Raji (cell line): ENCODE data around the gene PRR20G.

Experiments used
- POLR2A ChIP-seq: IDR thresholded peaks from 2 replicates; pipeline ENCODE4 v1.6.1; 2011; ENCODE audit warnings: low read depth, low read length, control low read depth; ENCODE audit not compliant: insufficient read depth

The PRR20G gene

GRCh38 chr3:127306361-127307111 is 18.7 kb upstream of the PRR20G start:
- no peak for TF ChIP-seq POLR2A

- no peak for TF ChIP-seq POLR2A
Observed at GRCh38 chr3:127305499-127306060, 17.7 kb upstream of the PRR20G start.

GRCh38 chr3:127304121-127304744 is 16.4 kb upstream of the PRR20G start:
- no peak for TF ChIP-seq POLR2A

DNA sequence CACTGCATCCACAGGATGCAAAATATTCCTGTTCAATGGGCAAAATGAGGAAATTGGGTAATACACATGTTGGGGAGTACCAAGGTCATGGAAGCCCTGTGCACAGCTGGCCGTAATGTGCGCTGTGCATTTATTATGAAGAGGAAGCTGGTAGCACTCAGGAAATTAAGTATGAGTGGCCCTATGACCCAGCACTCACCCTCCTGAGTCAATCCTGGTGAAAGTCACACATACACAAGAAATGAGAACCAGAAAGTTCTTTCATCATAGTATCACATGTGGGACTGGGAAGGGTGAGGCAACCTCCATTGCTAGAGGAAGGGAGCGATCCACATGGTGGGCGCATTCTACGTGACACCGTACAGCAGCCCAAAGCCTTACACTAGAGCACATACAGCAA is 11.4 kb upstream of the PRR20G start:
- TF ChIP-seq POLR2A = no peak

DNA sequence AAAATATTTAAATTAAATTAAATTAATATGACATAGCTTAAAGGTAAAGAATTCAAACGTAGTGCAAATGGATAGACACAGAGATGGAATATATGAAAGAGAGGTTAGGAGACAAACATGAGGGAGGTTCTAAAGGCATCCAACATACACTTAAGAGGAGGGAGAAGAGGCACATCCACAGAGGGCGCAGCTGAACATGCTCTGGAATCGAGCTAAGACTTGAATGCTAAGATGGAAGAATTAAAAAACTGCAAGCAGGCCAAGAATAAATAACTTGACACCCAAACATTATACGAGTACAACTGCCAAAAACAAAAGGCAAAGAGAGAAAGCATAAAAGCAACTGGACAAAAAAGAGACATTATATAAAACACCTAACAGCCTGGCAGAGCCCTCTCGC is 9.1 kb upstream of the PRR20G start:
- no peak for TF ChIP-seq POLR2A

DNA sequence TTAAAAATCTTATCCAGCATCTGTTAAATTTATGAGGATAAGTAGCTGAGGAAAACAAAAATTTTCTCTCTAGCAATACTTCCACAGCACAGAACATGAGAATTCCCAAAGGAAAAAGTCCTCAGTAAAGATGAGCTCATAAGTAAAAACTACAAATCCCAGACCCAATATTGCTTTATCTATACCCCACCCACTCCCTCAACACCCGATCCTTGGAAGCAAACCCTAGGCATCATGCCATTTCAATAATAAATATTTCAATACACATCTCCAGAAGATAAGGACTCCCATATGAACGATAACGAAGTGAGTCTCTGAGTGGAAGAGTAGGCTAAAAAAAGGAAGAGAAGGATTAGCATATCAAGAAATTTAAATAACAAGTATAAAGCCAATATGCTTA is 8.3 kb upstream of the PRR20G start:
- TF ChIP-seq POLR2A = no peak

DNA sequence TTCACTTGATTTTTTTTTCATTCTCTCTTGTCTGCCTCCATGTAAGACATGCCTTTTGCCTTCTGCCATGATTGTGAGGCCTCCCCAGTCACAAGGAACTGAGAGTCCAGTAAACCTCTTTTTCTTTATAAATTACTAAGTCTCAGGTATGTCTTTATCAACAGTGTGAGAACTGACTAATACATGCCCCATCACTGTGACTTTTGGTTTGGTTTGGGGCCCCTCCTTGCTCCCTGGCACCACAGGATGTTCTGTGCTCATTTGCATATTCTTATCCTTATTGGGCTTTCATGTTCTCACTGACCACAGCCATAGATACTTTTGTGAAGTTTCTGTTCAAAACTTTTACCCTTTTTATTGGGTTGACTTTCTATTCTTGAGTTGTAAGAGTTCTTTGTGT is 3.8 kb upstream of the PRR20G start:
- TF ChIP-seq POLR2A = no peak

DNA sequence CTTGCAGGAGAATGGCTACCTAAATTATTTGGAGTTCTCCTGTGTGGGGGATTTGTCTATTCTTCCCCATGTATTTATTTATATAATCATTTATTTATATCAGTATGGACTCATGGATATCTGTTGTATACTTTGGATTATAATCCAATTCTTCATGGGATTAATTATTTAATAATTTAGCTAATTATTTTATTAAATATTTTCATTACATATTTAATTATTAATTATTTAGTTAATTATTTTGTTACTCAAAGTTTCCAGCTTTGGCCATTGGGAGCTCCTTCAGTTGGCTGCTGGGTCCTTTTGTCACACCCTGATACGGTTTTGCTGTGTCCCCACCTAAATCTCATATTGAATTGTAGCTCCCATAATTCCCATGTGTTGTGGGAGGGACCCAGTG is 3.3 kb upstream of the PRR20G start:
- no peak for TF ChIP-seq POLR2A

- no peak for TF ChIP-seq POLR2A
Observed at GRCh38 chr3:127289706-127290575, 2.1 kb upstream of the PRR20G start.

- no peak for TF ChIP-seq POLR2A
Observed at GRCh38 chr3:127288921-127289705, 1.3 kb upstream of the PRR20G start.

DNA sequence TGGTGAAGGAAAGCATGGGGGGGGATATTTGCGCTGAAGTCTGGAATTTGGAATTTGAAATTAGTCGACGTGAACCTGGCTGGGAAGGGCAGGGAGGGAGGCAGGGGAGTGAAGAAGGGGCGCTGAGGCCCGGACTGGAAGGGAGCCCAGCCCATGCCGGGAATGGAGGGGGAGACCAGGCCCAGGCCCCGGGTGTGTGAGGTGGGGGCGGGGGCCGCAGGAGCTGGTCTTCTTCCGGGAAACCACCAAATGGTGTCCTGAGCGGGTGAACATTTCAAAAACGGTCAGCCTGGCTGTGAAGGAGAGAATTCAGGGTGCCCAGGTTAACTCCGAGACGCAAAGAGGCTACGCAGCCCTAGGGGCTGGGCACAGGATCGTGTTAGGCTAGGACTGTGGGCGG is 497 bp upstream of the PRR20G start:
- no peak for TF ChIP-seq POLR2A

- no peak for TF ChIP-seq POLR2A
Observed at GRCh38 chr3:127286571-127287140, 1.2 kb downstream of the PRR20G start.

DNA sequence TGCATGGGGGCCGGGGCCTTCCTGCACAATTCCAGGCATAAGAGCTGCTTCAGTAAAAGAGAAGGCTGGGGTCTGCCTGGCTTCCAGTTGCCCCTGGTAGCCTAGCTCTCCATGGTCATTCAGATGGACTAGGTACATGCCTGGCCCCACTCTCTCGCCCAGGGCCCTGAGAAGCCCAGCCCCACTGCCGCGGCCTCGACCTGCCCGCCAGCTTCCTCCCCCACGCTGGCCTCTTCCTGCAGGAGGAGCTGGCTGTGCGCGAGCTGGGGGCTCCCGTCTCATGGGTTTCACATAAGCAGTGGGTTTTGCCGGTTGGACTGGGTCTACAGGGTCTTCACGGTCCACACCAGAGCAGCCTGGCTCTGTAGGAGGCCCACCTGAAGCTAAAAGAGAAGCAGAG is 3.6 kb downstream of the PRR20G start:
- TF ChIP-seq POLR2A = no peak

DNA sequence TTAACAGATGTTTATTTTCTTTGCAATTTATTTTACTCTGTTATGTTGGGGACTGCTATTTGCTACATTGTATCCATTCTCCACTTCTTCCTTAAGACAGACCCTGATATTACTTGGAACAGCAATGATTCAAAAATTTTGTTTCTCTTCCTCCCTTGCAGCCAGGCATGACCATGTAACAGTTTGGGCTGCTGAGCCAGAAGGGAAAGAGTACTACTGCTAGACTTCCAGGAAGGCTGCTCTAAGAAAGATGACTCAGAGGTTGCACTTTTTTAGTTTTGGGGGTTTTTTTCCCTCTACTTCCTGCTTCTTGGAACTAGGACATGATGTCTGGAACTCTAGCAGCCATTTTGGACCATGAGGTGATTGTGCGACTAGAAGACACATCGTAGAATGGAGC is 10.3 kb downstream of the PRR20G start:
- TF ChIP-seq POLR2A = no peak
